GM10266 (cell line): ENCODE data around the gene PINK1.
A peak's percentile ranks its signal among the peaks of the same experiment; 100 is the strongest.

Source experiments
- DNase-seq: peaks from one replicate; pipeline ENCODE4 v3.0.0; 2012; ENCODE audit errors: extremely low spot score
- CTCF ChIP-seq: IDR thresholded peaks from 2 replicates; pipeline ENCODE4 v1.5.1; 2012; ENCODE audit warnings: mild to moderate bottlenecking, low read depth; ENCODE audit not compliant: control insufficient read depth, insufficient read depth; ENCODE audit errors: missing control alignments

PINK1 gene

GRCh38 chr1:20612221-20612746, 21.0 kb upstream of the PINK1 start:
- no peak for DNase-seq
- no peak for TF ChIP-seq CTCF

GRCh38 chr1:20614131-20614579, 19.1 kb upstream of the PINK1 start:
- DNase-seq = no peak
- TF ChIP-seq CTCF = no peak

- no peak for TF ChIP-seq CTCF
- peak; percentile 62 for DNase-seq
Measured at GRCh38 chr1:20615946-20616846, 17.1 kb upstream of the PINK1 start.

GRCh38 chr1:20616847-20617487, 16.3 kb upstream of the PINK1 start:
- TF ChIP-seq CTCF = no peak
- DNase-seq = no peak

GRCh38 chr1:20618550-20618949, 14.7 kb upstream of the PINK1 start:
- no peak for TF ChIP-seq CTCF
- DNase-seq = no peak

- no peak for DNase-seq
- no peak for TF ChIP-seq CTCF
Measured at GRCh38 chr1:20619999-20620398, 13.3 kb upstream of the PINK1 start.
